Panc1 (cell line): ENCODE data around the gene SLC6A13. TPM values are rescaled to one million over a fixed set of nuclear protein-coding genes. Genes with fewer than 3 reads are reported as not detected.

Experiments used
- ATAC-seq: fragments of 200-7000 bp; cut with Tn5 transposase; 2 replicates; pipeline ENCODE4 v1.9.1; 2020; ENCODE audit warnings: mild to moderate bottlenecking, moderate library complexity
- BruUV-seq: library from RNA; stranded (reverse); fragments of 400-500 nt; replicated peaks from 2 replicates; lab custom pipeline; 2021; lab: Mats Ljungman, UMichigan
- CTCF ChIA-PET: fragments of 300-600 bp; sonication (Branson Sonifier 250); formaldehyde crosslinking; loops from one replicate; lab custom pipeline; 2022; ENCODE audit warnings: antibody characterized with exemption; lab: Charles Lee
- POLR2A ChIA-PET: fragments of 300-600 bp; sonication (Branson Sonifier 250); formaldehyde crosslinking; loops from one replicate; lab custom pipeline; 2022; ENCODE audit warnings: antibody characterized with exemption; lab: Charles Lee
- DNase-seq: peaks from one replicate; pipeline ENCODE4 v3.0.0-alpha.2; 2010; ENCODE audit warnings: low read depth, low spot score
- H3K27ac ChIP-seq: 2 replicates; pipeline ENCODE4 v1.5.1; 2011; ENCODE audit warnings: mild to moderate bottlenecking, low read length, inconsistent platforms
- H3K27me3 ChIP-seq: fragments of 200-500 bp; sonication (Bioruptor generic); 2 replicates; pipeline ENCODE4 v1.6.0; 2014; ENCODE audit warnings: low read length, inconsistent platforms; ENCODE audit not compliant: control insufficient read depth, insufficient read depth
- H3K36me3 ChIP-seq: fragments of 200-500 bp; sonication (Bioruptor generic); 2 replicates; pipeline ENCODE4 v1.5.1; 2014; ENCODE audit warnings: inconsistent platforms, mild to moderate bottlenecking, low read length, moderate library complexity; ENCODE audit not compliant: control insufficient read depth, insufficient read depth
- H3K4me1 ChIP-seq: 2 replicates; pipeline ENCODE4 v1.5.1; 2011; ENCODE audit warnings: inconsistent platforms, mild to moderate bottlenecking, low read length, moderate library complexity; ENCODE audit not compliant: control insufficient read depth, insufficient read depth
- H3K4me3 ChIP-seq, 2 experiments: 2 replicates each; pipeline ENCODE4 v1.5.1; 2011 to 2012; ENCODE audit warnings: low read depth in 2 of 2, low read length in 2 of 2, mild to moderate bottlenecking in 2 of 2, inconsistent platforms in 1 of 2, moderate library complexity in 1 of 2
- H3K9me3 ChIP-seq: fragments of 200-500 bp; sonication (Bioruptor generic); 2 replicates; pipeline ENCODE4 v1.5.1; 2014; ENCODE audit warnings: low read depth, mild to moderate bottlenecking, inconsistent platforms, low read length, moderate library complexity; ENCODE audit not compliant: control insufficient read depth, insufficient read depth
- CTCF ChIP-seq: fragments of 450-650 bp; IDR thresholded peaks from 2 replicates; pipeline ENCODE4 v1.5.1; 2017; ENCODE audit warnings: mild to moderate bottlenecking
- POLR2AphosphoS5 ChIP-seq: IDR thresholded peaks from 2 replicates; pipeline ENCODE4 v1.6.1; 2012; ENCODE audit warnings: mild to moderate bottlenecking, low read depth, low read length, moderate library complexity
- REST ChIP-seq, 2 experiments: IDR thresholded peaks; 2 replicates each; pipeline ENCODE4 v1.6.1; 2011 to 2012; ENCODE audit warnings: low read depth in 2 of 2, control low read depth in 1 of 2, low read length in 1 of 2, mild to moderate bottlenecking in 1 of 2, moderate library complexity in 1 of 2; ENCODE audit not compliant: insufficient read depth in 1 of 2
- SIN3A ChIP-seq: IDR thresholded peaks from 2 replicates; pipeline ENCODE4 v1.6.1; 2012; ENCODE audit warnings: low read depth, mild to moderate bottlenecking, low read length, moderate library complexity, borderline replicate concordance; ENCODE audit not compliant: insufficient read depth
- TCF7L2 ChIP-seq: IDR thresholded peaks from 2 replicates; pipeline ENCODE4 v1.6.1; 2011; ENCODE audit warnings: mild to moderate bottlenecking, low read depth, low read length, inconsistent platforms
- in situ Hi-C: cut with HindIII; loops from 2 replicates; pipeline ENCODE4 v1.10.0; 2016; ENCODE audit warnings: low sequenced_read_pairs, low pct_unique_long_range_greater_than_20kb
- intact Hi-C: fragments of 100-400 bp; cut with micrococcal nuclease; formaldehyde crosslinking; loops from one replicate; pipeline ENCODE4 v1.10.0; 2022; ENCODE audit not compliant: unreplicated experiment
- total RNA-seq: library from RNA; stranded (reverse); gene quantifications from one replicate; pipeline ENCODE4 v1.2.1, GENCODE V29; 2021; ENCODE audit not compliant: unreplicated experiment

Gene SLC6A13
- total RNA-seq, 1 experiment from 2014 or later: 0.57 TPM

- CTCF ChIA-PET: no interaction called here
- Histone ChIP-seq H3K36me3 (no peaks in the 10 kb centered on the region; the same call in none of the 2 replicates), H3K4me3 (no peak overlapping the region), H3K27ac (no peak overlapping the region), H3K4me1 (no peaks in the 10 kb centered on the region), H3K9me3 (no peaks in the 10 kb centered on the region), H3K27me3 (no peaks in the 10 kb centered on the region)
- DNase-seq (no peak), ATAC-seq (no peak)
- in situ Hi-C loops: no loop called here
- TF ChIP-seq POLR2AphosphoS5: no peak
- no peak for TF ChIP-seq REST (IDR thresholded peaks at IDR 0.05; ENCODE audit: insufficient read depth in 1 of 2, low read depth in 2 of 2, low read length in 1 of 2)
- TF ChIP-seq SIN3A: no peak
- TF ChIP-seq TCF7L2: no peak
- no peak for TF ChIP-seq CTCF
- POLR2A ChIA-PET: no interaction called here
- BruUV-seq: TSS peak; percentile 24
- intact Hi-C loops: no loop called here
These were observed 28.6 kb upstream of the SLC6A13 start for GRCh38 chr12:291153-291723.

GRCh38 chr12:288687-289086 is 26.1 kb upstream of the SLC6A13 start:
- DNase-seq (no peak), ATAC-seq (no peak)
- Histone ChIP-seq H3K27me3 (no peaks in the 10 kb centered on the region), H3K27ac (no peak overlapping the region), H3K4me1 (no peaks in the 10 kb centered on the region), H3K4me3 (no peak overlapping the region), H3K9me3 (no peaks in the 10 kb centered on the region), H3K36me3 (no peaks in the 10 kb centered on the region; the same call in none of the 2 replicates)
- no peak for TF ChIP-seq CTCF
- TF ChIP-seq SIN3A: no peak
- no peak for TF ChIP-seq REST (IDR thresholded peaks at IDR 0.05; ENCODE audit: insufficient read depth in 1 of 2, low read depth in 2 of 2, low read length in 1 of 2)
- TF ChIP-seq TCF7L2: no peak
- no peak for TF ChIP-seq POLR2AphosphoS5
- no TSS peak for BruUV-seq
- ChIA-PET CTCF (no interaction called here), POLR2A (no interaction called here)
- intact Hi-C loops (no loop called here), in situ Hi-C loops (no loop called here)
